Activated naive CD4-positive, alpha-beta T cell treated with anti-CD3 and anti-CD28 coated beads, Interleukin-2, amount 50 U/mL, for 24 hours (primary cell): Measurements from ENCODE around the gene TRAT1.
"Not testable (repeated sequence)": the region's sequence is repeated elsewhere in the genome, so short reads cannot be mapped to it uniquely, and the experiment has no call there.

Experiments
- H3K27ac Mint-ChIP-seq: one replicate; pipeline ENCODE4 v1.8.0; 2021; ENCODE audit warnings: mild to moderate bottlenecking, mixed read lengths
- H3K27me3 Mint-ChIP-seq: one replicate; pipeline ENCODE4 v1.8.0; 2021; ENCODE audit warnings: mixed read lengths
- H3K36me3 Mint-ChIP-seq: one replicate; pipeline ENCODE4 v1.8.0; 2021; ENCODE audit warnings: mixed read lengths
- H3K4me1 Mint-ChIP-seq: one replicate; pipeline ENCODE4 v1.8.0; 2021; ENCODE audit warnings: mixed read lengths
- H3K4me3 Mint-ChIP-seq: one replicate; pipeline ENCODE4 v1.8.0; 2021; ENCODE audit warnings: mild to moderate bottlenecking, mixed read lengths
- H3K9me3 Mint-ChIP-seq: one replicate; pipeline ENCODE4 v1.8.0; 2021; ENCODE audit warnings: mixed read lengths

Gene TRAT1, protein sequence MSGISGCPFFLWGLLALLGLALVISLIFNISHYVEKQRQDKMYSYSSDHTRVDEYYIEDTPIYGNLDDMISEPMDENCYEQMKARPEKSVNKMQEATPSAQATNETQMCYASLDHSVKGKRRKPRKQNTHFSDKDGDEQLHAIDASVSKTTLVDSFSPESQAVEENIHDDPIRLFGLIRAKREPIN

GRCh38 chr3:108822123-108822897 lies at the start of gene TRAT1:
TSS of gene TRAT1 (plus strand) at chr3:108822786. CDS start at chr3:108822928, 142 bp downstream.
- Mint-ChIP-seq H3K4me3 (peak within 1 kb of the TSS; percentile 96), H3K27me3 (no peaks in the 10 kb centered on the region), H3K9me3 (no peaks in the 10 kb centered on the region), H3K4me1 (peaks cover 63% of the 10 kb centered on the region), H3K36me3 (peaks cover 1% of the 10 kb centered on the region), H3K27ac (peak within 1 kb of the TSS; percentile 99)

DNA sequence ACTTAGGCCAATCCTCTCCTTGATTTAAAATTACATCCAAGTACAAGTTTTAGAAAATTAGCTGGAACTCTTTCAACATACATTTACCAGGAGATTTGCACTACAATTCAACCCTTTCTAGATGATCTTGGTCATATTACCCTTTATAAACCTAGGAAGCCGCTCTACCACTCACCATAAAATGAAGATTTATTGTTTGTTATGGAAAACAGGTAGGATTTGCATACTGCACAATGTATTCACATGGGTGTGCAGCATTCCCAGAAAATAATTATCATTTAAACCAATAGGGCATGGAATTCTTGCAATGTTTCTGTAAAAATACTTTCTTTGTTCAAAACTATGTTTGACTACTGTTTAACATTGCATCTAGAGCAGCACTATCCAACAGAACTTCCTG lies 46.9 kb upstream of the TRAT1 start:
- Mint-ChIP-seq H3K4me3 (no peak overlapping the region), H3K9me3 (peaks cover 4% of the 10 kb centered on the region), H3K36me3 (peaks cover 1% of the 10 kb centered on the region), H3K4me1 (peaks cover 37% of the 10 kb centered on the region), H3K27me3 (no peaks in the 10 kb centered on the region), H3K27ac (no peak overlapping the region)

- Mint-ChIP-seq H3K27me3 (no peaks in the 10 kb centered on the region), H3K4me3 (no peak overlapping the region), H3K36me3 (no peaks in the 10 kb centered on the region), H3K4me1 (peaks cover 43% of the 10 kb centered on the region), H3K27ac (no peak overlapping the region), H3K9me3 (peaks cover 4% of the 10 kb centered on the region)
Observed at GRCh38 chr3:108779496-108779895, 43.1 kb upstream of the TRAT1 start.

GRCh38 chr3:108780235-108780634 lies 42.4 kb upstream of the TRAT1 start:
- Mint-ChIP-seq H3K4me1 (peaks cover 43% of the 10 kb centered on the region), H3K9me3 (peaks cover 4% of the 10 kb centered on the region), H3K27ac (peak overlapping the region; percentile 4), H3K36me3 (peaks cover 3% of the 10 kb centered on the region), H3K4me3 (no peak overlapping the region), H3K27me3 (no peaks in the 10 kb centered on the region)

DNA sequence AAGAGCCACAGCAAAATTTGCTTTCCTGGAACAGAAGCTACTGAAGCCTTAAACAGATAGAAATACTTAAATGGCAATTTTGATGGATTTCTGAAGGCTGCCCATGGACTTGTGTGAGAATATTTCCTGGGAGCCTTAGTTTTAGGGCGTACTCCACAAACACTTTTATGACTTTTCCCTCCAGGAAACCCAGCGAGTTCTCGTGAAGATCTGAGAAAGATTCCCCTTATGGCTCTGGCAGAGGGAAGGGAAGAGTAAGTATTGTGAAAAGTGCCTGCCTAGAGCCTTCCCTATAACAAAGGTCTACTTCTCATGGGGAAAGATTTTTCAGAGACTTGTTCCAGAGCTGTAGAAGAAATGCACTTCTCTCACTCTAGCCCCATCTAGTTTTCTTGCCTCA lies 31.1 kb upstream of the TRAT1 start:
- peaks cover 5% of the 10 kb centered on the region for H3K36me3 Mint-ChIP-seq
- H3K9me3 Mint-ChIP-seq, result peaks cover 6% of the 10 kb centered on the region
- no peak overlapping the region for H3K27ac Mint-ChIP-seq
- no peak overlapping the region for H3K4me3 Mint-ChIP-seq
- H3K27me3 Mint-ChIP-seq, result no peaks in the 10 kb centered on the region
- H3K4me1 Mint-ChIP-seq, result no peaks in the 10 kb centered on the region

DNA sequence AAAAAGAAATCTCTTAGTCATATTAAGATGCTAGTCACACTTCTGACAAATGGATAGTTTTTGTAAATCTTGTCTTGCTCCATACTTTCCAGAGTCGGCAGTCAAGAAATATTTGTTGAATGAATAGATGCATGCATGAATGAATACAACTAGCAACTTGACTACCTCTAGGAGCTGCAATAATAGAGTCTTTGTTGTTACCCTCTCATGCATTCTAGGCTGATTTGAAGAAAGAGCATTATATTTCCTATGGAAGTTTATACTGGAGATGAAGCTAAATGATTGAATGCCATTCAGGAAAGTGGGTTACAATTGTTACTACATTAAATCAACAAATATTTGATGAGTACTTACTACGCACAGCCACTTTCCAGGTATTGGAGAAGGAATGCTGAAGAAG lies 18.1 kb upstream of the TRAT1 start:
- Mint-ChIP-seq H3K27me3 (no peaks in the 10 kb centered on the region), H3K27ac (no peak overlapping the region), H3K9me3 (peaks cover 27% of the 10 kb centered on the region), H3K36me3 (peaks cover 3% of the 10 kb centered on the region), H3K4me3 (no peak overlapping the region), H3K4me1 (peaks cover 31% of the 10 kb centered on the region)

DNA sequence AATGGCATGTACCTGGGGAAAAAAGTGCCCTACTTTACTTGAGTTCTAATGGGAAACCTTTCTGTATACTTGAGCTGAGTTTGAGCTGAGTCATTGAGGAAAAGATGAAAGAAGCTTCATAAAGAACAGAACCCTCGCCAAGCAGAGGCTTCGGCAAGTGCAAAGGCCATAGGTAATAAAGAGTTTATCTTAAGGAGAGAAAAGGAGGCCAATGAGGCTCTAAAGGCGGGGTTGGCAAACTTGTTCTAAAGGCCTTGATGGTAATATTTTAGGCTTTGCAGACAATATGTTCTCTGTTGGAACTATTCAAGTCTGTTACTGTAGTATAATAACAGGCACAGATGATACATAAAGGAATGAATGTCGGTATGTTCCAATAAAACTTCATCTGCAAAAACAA lies 17.6 kb upstream of the TRAT1 start:
- peak overlapping the region; percentile 64 for H3K27ac Mint-ChIP-seq
- H3K36me3 Mint-ChIP-seq, result peaks cover 3% of the 10 kb centered on the region
- peaks cover 31% of the 10 kb centered on the region for H3K4me1 Mint-ChIP-seq
- H3K4me3 Mint-ChIP-seq, result no peak overlapping the region
- H3K27me3 Mint-ChIP-seq, result no peaks in the 10 kb centered on the region
- peaks cover 27% of the 10 kb centered on the region for H3K9me3 Mint-ChIP-seq

- Mint-ChIP-seq H3K9me3 (peaks cover 22% of the 10 kb centered on the region), H3K27me3 (no peaks in the 10 kb centered on the region), H3K36me3 (peaks cover 3% of the 10 kb centered on the region), H3K4me3 (peak overlapping the region; percentile 45), H3K4me1 (peaks cover 31% of the 10 kb centered on the region), H3K27ac (peak overlapping the region; percentile 78)
Observed at GRCh38 chr3:108806316-108806715, 16.3 kb upstream of the TRAT1 start.

- no peaks in the 10 kb centered on the region for H3K27me3 Mint-ChIP-seq
- no peaks in the 10 kb centered on the region for H3K9me3 Mint-ChIP-seq
- H3K4me1 Mint-ChIP-seq, result peaks cover 42% of the 10 kb centered on the region
- H3K36me3 Mint-ChIP-seq, result peaks cover 5% of the 10 kb centered on the region
- H3K27ac Mint-ChIP-seq, result peak overlapping the region; percentile 92
- peak overlapping the region; percentile 78 for H3K4me3 Mint-ChIP-seq
Observed at GRCh38 chr3:108818404-108818803, 4.2 kb upstream of the TRAT1 start.

DNA sequence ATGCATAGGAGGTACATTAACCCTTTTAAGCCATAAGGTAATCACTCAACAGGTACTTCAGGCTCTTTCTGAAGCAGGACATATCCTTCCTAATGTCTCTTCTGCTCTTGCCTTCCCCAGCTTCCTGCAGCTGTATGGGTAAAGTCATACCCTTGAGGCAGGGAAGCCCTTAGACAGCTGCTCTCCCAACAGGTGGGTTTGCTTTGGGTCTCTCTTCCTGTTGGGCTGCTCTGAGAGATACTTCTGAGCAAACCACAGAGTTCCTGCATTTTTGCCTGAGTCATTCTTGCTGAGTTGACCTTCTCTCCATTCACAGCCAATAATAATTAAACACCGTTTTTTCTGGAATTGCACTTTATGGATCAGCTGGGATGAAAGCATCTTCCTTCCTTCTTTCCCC lies 2.0 kb upstream of the TRAT1 start:
- peak overlapping the region; percentile 88 for H3K4me3 Mint-ChIP-seq
- no peaks in the 10 kb centered on the region for H3K9me3 Mint-ChIP-seq
- H3K4me1 Mint-ChIP-seq, result peaks cover 52% of the 10 kb centered on the region
- peaks cover 2% of the 10 kb centered on the region for H3K36me3 Mint-ChIP-seq
- no peaks in the 10 kb centered on the region for H3K27me3 Mint-ChIP-seq
- peak overlapping the region; percentile 99 for H3K27ac Mint-ChIP-seq

- Mint-ChIP-seq H3K36me3 (peaks cover 3% of the 10 kb centered on the region), H3K27ac (peak overlapping the region; percentile 97), H3K27me3 (no peaks in the 10 kb centered on the region), H3K9me3 (no peaks in the 10 kb centered on the region), H3K4me1 (peaks cover 68% of the 10 kb centered on the region), H3K4me3 (peak overlapping the region; percentile 96)
Observed at GRCh38 chr3:108823227-108823626, 641 bp downstream of the TRAT1 start.

DNA sequence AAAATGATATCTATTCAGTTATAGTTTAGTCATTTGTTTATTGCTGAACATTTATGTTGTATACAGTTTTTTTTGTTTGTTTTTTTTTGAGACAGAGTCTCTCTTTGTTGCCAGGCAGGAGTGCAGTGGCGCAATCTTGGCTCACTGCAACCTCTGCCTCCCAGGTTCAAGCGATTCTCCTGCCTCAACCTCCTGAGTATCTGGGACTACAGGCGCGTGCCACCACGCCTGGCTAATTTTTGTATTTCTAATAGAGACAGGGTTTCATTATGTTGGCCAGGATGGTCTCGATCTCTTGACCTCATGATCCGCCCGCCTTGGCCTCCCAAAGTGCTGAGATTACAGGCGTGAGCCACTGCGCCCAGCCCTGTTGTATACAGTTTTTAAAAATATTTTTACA lies 1.2 kb downstream of the TRAT1 start:
- Mint-ChIP-seq H3K27ac (peak overlapping the region; percentile 98), H3K4me3 (peak overlapping the region; percentile 94), H3K4me1 (peaks cover 68% of the 10 kb centered on the region)
- H3K9me3 Mint-ChIP-seq, H3K27me3 Mint-ChIP-seq, H3K36me3 Mint-ChIP-seq: not testable (repeated sequence)

DNA sequence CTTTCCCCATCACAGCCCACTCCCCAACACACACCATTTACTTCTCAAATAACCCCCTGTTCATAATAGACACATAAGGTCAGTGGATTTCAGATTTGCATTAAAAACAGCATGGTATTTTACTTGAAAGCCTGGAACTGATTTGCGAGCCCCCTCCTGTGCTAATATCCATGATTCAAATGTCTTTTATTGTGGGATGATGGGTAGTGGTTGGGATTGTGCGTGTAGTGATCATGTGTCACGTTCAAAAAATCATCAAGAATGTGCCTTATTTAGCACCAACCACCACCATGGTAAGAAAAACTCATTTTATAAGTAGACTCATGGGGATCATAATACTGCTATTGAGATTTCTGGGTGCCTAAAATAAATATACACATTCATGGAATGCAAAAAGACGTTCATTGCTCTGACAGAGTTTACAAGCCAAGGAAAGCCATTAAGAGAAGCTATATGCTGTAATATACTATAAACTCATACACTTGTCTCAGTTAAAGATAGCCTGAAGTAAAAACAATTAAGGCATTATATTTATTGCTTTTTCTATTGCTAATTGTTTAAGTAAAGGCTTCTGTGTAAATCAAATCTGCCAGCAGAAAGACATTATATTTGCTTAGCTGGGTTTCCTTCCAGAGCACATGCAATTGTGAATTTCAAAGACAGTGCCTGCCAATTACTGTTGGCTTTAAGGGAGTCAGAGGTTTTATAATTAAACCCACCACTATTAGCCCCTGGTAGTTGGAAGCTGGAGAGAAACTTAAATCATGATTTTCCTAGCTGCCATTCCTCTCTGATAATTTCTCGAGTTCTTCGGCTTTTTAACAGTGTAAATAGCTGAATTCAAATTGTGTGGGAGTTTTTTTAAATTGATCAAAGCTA lies 4.0 kb downstream of the TRAT1 start:
- H3K27ac Mint-ChIP-seq, result peak overlapping the region; percentile 99
- peaks cover 11% of the 10 kb centered on the region for H3K36me3 Mint-ChIP-seq
- peaks cover 68% of the 10 kb centered on the region for H3K4me1 Mint-ChIP-seq
- peak overlapping the region; percentile 94 for H3K4me3 Mint-ChIP-seq
- no peaks in the 10 kb centered on the region for H3K9me3 Mint-ChIP-seq
- no peaks in the 10 kb centered on the region for H3K27me3 Mint-ChIP-seq

GRCh38 chr3:108830381-108830780 lies 7.8 kb downstream of the TRAT1 start:
- Mint-ChIP-seq H3K4me3 (peak overlapping the region; percentile 85), H3K27ac (peak overlapping the region; percentile 96), H3K9me3 (no peaks in the 10 kb centered on the region), H3K27me3 (no peaks in the 10 kb centered on the region), H3K36me3 (peaks cover 11% of the 10 kb centered on the region), H3K4me1 (peaks cover 90% of the 10 kb centered on the region)

- no peaks in the 10 kb centered on the region for H3K9me3 Mint-ChIP-seq
- H3K36me3 Mint-ChIP-seq, result peaks cover 11% of the 10 kb centered on the region
- peaks cover 93% of the 10 kb centered on the region for H3K4me1 Mint-ChIP-seq
- H3K4me3 Mint-ChIP-seq, result peak overlapping the region; percentile 85
- H3K27ac Mint-ChIP-seq, result peak overlapping the region; percentile 96
- H3K27me3 Mint-ChIP-seq, result no peaks in the 10 kb centered on the region
Observed at GRCh38 chr3:108830991-108831614, 8.5 kb downstream of the TRAT1 start.
